Gastroesophageal sphincter (tissue), 4 donors: ENCODE results near the gene PTDSS2. TPM values are rescaled to one million over a fixed set of nuclear protein-coding genes. Genes with fewer than 3 reads are reported as not detected.

Experiments used
- ATAC-seq: fragments of 150-250 bp; one replicate; pipeline ENCODE4 v1.9.1; 2016; ENCODE audit warnings: mild to moderate bottlenecking, moderate library complexity
- H3K27ac ChIP-seq, 4 donors: fragments of 200-600 bp; sonication (generic) in 3 of 4; 1 replicate in 3 of 4; 2 replicates in 1 of 4; pipeline ENCODE4 v1.5.1; 2016 to 2019
- H3K27me3 ChIP-seq: fragments of 200-600 bp; sonication (generic); one replicate; pipeline ENCODE4 v1.5.1; 2019
- H3K36me3 ChIP-seq, 2 donors: fragments of 200-600 bp; sonication (generic); one replicate each; pipeline ENCODE4 v1.5.1; 2019; ENCODE audit warnings: control low read depth in 1 of 2
- H3K4me1 ChIP-seq, 3 donors: fragments of 200-600 bp; sonication (generic); 1 replicate in 2 of 3; 2 replicates in 1 of 3; pipeline ENCODE4 v1.5.1; 2016 to 2019; ENCODE audit warnings: control low read depth in 2 of 3
- H3K4me3 ChIP-seq, 2 donors: fragments of 200-600 bp; sonication (generic); one replicate each; pipeline ENCODE4 v1.5.1; 2019; ENCODE audit warnings: mild to moderate bottlenecking in 1 of 2, moderate library complexity in 1 of 2
- H3K9me3 ChIP-seq, 3 donors: fragments of 200-600 bp; sonication (generic); one replicate each; pipeline ENCODE4 v1.5.1; 2017 to 2019; ENCODE audit warnings: control low read depth in 2 of 3
- CTCF ChIP-seq, 4 experiments: fragments of 200-600 bp in 2 of 4; fragments of 450-650 bp in 2 of 4; sonication (generic) in 1 of 4; IDR thresholded peaks; one replicate each; pipeline ENCODE4 v1.5.1; 2017 to 2019; ENCODE audit warnings: antibody characterized with exemption in 4 of 4, mild to moderate bottlenecking in 2 of 4, moderate library complexity in 2 of 4
- EP300 ChIP-seq: sonication (generic); formaldehyde crosslinking; IDR thresholded peaks from one replicate; pipeline ENCODE4 v1.6.1; 2017; ENCODE audit warnings: antibody characterized with exemption, mild to moderate bottlenecking
- POLR2A ChIP-seq, 2 donors: fragments of 450-650 bp; IDR thresholded peaks; one replicate each; pipeline ENCODE4 v1.6.1; 2017; ENCODE audit warnings: antibody characterized with exemption in 2 of 2, mild to moderate bottlenecking in 2 of 2, moderate library complexity in 1 of 2
- POLR2AphosphoS5 ChIP-seq: sonication (generic); formaldehyde crosslinking; IDR thresholded peaks from one replicate; pipeline ENCODE4 v1.6.1; 2017; ENCODE audit warnings: antibody characterized with exemption
- WGBS, 2 donors: methylation state at CpG; one replicate each; pipeline ENCODE4 v1.1.5; 2018; ENCODE audit warnings: low coverage in 1 of 2; 5-methylcytosine and 5-hydroxymethylcytosine counted together
- total RNA-seq, 4 donors: library from RNA; depleted of rRNA; stranded (reverse); fragments of >200 nt; gene quantifications; one replicate each; pipeline ENCODE4 v1.1.0, GENCODE V29; 2016

PTDSS2 gene
- total RNA-seq, 4 donors from 2014 or later = 23.4 to 55.9 (median 43.1) TPM

GRCh38 chr11:417652-418342, 32.3 kb upstream of the PTDSS2 start:
- no peak for ATAC-seq
- H3K9me3 ChIP-seq = no peaks in the 10 kb centered on the region
- H3K27ac ChIP-seq = peak overlapping the region in 1 of 4 donors; percentile 81
- TF ChIP-seq CTCF (IDR thresholded peaks at IDR 0.05) (no peak), POLR2A (IDR thresholded peaks at IDR 0.05) (no peak)
- H3K4me3 ChIP-seq = peak overlapping the region in 1 of 2 donors; percentile 54
- H3K36me3 ChIP-seq = no peaks in the 10 kb centered on the region
- H3K27me3 ChIP-seq = peaks cover 73% of the 10 kb centered on the region
- WGBS, 2 donors = 4 to 80% methylated on average over 1 to 7 of the region's 19 CpGs
- peaks cover 0 to 25% (median 4%) of the 10 kb centered on the region in 3 donors for H3K4me1 ChIP-seq

DNA sequence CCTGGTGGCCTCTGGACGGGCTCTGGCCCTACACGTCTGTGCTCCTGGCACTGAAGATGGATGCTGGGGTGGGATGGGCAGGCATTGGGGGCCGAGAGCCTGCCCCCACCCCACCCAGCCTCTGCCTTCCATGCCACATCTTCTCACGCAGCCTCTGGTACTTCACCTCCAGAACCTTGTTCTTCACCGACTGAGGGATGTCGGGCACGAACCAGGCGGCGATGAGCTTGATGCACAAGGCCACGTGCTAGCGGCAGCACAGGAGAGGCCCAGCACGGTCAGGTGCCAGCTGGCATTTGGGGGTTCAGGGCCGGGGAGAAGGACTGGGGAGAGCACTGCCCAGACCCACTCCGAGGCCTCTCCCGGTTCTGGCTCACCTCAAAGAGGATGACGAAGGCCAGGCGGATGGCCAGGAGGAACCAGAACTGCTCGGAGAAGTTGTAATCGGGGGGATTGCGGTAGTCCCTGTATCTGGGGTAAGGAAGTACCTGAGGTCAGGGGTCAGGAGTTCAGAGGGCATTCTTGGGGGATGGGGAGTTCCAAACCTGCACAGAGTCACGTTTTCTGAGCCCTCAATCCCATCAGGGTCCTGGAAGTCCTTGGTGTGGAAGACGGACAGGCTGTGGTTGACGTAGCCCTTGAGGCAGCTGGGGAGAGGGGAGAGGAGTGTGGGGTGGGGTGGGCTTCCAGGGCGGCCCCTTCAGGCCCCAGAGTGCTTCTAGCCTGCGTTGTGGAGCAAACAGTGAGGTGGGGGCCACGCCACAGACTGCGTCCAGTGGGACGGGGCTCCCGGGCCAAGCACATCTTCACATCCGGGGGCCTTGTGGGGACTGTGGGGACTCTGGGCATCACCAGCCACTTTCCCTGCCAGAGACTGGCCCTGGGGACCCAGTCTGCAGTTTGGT, 31.5 kb upstream of the PTDSS2 start:
- Histone ChIP-seq H3K36me3 (no peaks in the 10 kb centered on the region), H3K9me3 (no peaks in the 10 kb centered on the region), H3K27ac (no peak overlapping the region), H3K27me3 (peaks cover 81% of the 10 kb centered on the region), H3K4me3 (no peak overlapping the region), H3K4me1 (peaks cover 0 to 25% (median 4%) of the 10 kb centered on the region in 3 donors)
- ATAC-seq = no peak
- 63 to 84% methylated on average over 6 to 13 of the region's 30 CpGs for whole genome bisulfite sequencing, 2 donors
- no peak for TF ChIP-seq POLR2A (IDR thresholded peaks at IDR 0.05)
- TF ChIP-seq EP300 = no peak
- no peak for TF ChIP-seq CTCF (IDR thresholded peaks at IDR 0.05)
- no peak for TF ChIP-seq POLR2AphosphoS5

DNA sequence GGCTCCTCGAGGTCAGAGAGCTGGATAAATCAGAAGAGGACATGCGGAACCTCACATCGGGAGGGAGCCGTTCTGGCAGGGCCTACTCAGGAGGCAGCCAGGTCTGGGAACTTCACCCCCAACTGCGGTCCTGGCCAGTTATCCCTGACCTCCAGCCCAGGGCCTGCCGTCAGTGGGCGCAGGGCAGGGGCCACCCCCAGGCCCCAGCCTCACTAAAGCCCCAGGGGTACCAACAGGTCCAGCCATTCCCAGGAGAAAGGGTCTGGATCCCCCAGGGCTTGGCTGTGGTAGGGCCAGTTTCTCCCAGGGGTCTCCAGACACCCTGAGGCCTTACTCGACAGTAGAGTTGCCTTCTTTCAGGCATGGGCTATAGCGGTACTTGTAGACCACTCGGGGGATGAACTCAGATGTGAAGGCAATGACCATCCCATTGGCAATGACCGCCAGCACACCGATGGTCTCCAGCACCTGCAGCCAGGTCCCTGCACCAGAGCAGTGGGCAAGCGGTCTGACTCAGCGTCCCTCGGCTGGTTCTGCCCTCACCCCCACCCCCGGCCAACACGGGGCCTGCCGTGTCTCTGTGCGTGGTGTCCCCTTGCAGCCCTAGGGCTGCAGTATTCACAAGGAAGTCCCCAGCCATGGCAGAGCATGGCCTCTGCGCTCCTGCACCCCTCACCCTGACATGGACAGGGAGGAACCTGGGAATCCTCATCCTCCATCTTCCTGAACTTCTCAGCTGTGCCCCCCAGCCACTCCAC, 30.7 kb upstream of the PTDSS2 start:
- Histone ChIP-seq H3K4me3 (no peak overlapping the region), H3K4me1 (peaks cover 0 to 25% (median 4%) of the 10 kb centered on the region in 3 donors), H3K27ac (no peak overlapping the region), H3K36me3 (no peaks in the 10 kb centered on the region), H3K9me3 (no peaks in the 10 kb centered on the region), H3K27me3 (peaks cover 87% of the 10 kb centered on the region)
- no peak for ATAC-seq
- TF ChIP-seq POLR2AphosphoS5 (no peak), POLR2A (IDR thresholded peaks at IDR 0.05) (no peak), CTCF (IDR thresholded peaks at IDR 0.05) (no peak)
- WGBS, 2 donors = 14 to 50% methylated on average over 1 of the region's 20 CpGs

GRCh38 chr11:420054-420910, 29.8 kb upstream of the PTDSS2 start:
- Histone ChIP-seq H3K27ac (no peak overlapping the region), H3K36me3 (no peaks in the 10 kb centered on the region), H3K4me3 (no peak overlapping the region), H3K4me1 (peaks cover 0 to 24% (median 4%) of the 10 kb centered on the region in 3 donors), H3K27me3 (peaks cover 83% of the 10 kb centered on the region), H3K9me3 (peaks cover 0 to 6% (median 0%) of the 10 kb centered on the region in 3 donors)
- 20% methylated on average over 4 of the region's 71 CpGs; no CpG with 5 or more reads in 1 of the 2 donors for WGBS, 2 donors
- no peak for ATAC-seq
- no peak for TF ChIP-seq CTCF (IDR thresholded peaks at IDR 0.05)
- no peak for TF ChIP-seq POLR2AphosphoS5
- no peak for TF ChIP-seq EP300
